IPS-20b (cell line): ENCODE measurements around the gene TBX15.
"Not testable (repeated sequence)": the region's sequence is repeated elsewhere in the genome, so short reads cannot be mapped to it uniquely, and the experiment has no call there.

Experiments
- H3K27ac ChIP-seq: one replicate; pipeline ENCODE4 v1.5.1; 2013; ENCODE audit warnings: low read length
- H3K27me3 ChIP-seq: 2 replicates; pipeline ENCODE4 v1.6.1; 2013; ENCODE audit warnings: mild to moderate bottlenecking, low read length, inconsistent platforms; ENCODE audit not compliant: insufficient read depth
- H3K36me3 ChIP-seq: 2 replicates; pipeline ENCODE4 v1.6.1; 2013; ENCODE audit warnings: low read depth, mild to moderate bottlenecking, inconsistent platforms, low read length, moderate library complexity; ENCODE audit not compliant: insufficient read depth
- H3K4me1 ChIP-seq: 2 replicates; pipeline ENCODE4 v1.6.1; 2013; ENCODE audit warnings: mild to moderate bottlenecking, control low read depth, inconsistent platforms, low read length, moderate library complexity; ENCODE audit not compliant: insufficient read depth
- H3K4me3 ChIP-seq: 2 replicates; pipeline ENCODE4 v1.5.1; 2013; ENCODE audit warnings: mild to moderate bottlenecking, low read length, inconsistent platforms
- H3K9ac ChIP-seq: 2 replicates; pipeline ENCODE4 v1.6.1; 2013; ENCODE audit warnings: low read depth, mild to moderate bottlenecking, inconsistent platforms, low read length, moderate library complexity
- H3K9me3 ChIP-seq: 2 replicates; pipeline ENCODE4 v1.6.1; 2013; ENCODE audit warnings: mild to moderate bottlenecking, low read depth, low read length, inconsistent platforms; ENCODE audit not compliant: insufficient read depth

The TBX15 gene

DNA sequence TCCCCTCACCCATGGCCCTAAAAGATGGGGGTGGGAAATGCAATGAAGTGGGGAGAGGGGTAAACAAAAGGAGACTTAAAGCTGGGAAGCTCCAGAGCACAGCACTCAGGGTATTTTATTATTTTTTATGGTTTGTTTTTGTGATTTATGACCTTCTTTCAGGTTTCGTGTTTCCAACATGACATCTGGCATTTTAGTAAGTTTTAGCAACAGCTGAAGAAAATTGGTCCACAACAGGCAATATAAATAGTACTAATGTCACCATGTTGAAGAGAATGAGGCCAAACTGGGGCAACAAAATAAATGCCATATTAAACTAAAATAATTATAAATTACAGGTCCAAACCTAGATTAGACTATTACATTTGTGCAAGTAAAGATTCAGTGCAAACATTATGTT lies 56.3 kb downstream of the TBX15 start:
- no peak overlapping the region for H3K4me3 ChIP-seq
- no peaks in the 10 kb centered on the region for H3K36me3 ChIP-seq
- no peaks in the 10 kb centered on the region for H3K27me3 ChIP-seq
- no peak overlapping the region for H3K9ac ChIP-seq
- no peak overlapping the region for H3K27ac ChIP-seq
- H3K9me3 ChIP-seq = no peaks in the 10 kb centered on the region
- H3K4me1 ChIP-seq = no peaks in the 10 kb centered on the region

- H3K4me1 ChIP-seq = no peaks in the 10 kb centered on the region
- no peak overlapping the region for H3K4me3 ChIP-seq
- no peaks in the 10 kb centered on the region for H3K9me3 ChIP-seq
- H3K9ac ChIP-seq = no peak overlapping the region
- no peak overlapping the region for H3K27ac ChIP-seq
- H3K36me3 ChIP-seq = no peaks in the 10 kb centered on the region
- H3K27me3 ChIP-seq = no peaks in the 10 kb centered on the region
Observed at GRCh38 chr1:118928739-118929554, 59.2 kb downstream of the TBX15 start.

DNA sequence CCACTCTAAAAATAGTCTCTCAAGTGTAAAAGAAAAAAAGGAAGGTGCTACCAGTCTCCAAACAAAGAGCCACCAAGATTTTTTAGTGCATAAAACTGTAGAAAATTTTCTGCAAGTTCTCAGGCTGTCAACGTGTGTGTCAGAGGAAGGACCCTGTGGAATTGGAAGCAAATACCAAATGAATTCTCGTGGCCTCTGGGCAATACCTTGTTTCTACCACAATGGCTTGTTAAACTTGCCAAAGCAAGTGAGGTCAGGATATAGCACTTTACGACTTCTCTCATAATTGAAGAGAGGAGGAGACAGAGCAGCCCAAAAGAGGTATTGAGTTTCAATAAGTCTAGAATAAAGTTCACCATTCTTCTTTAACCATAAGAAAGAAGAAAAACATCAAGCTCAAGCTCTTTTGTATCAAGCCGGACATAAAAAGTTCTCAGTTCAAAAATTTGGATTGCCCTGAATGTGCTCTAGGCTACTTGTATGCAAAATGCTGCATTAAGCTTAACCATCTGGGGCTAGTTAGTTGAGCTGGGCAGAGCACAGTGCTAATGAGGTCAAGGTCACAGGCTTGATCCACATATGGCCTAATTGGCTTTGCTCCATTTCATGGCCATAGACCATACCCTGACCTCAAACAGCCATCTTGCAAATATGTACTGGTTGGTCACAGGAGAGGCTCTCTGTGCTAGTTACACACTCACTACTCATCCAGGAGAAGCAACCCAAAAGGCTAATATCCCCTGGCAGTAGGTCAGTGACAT lies 60.5 kb downstream of the TBX15 start:
- Histone ChIP-seq H3K36me3 (0 out of 2 replicates have a peak, but pooled peaks cover 3% of the 10 kb centered on the region), H3K9ac (no peak overlapping the region), H3K27ac (no peak overlapping the region), H3K27me3 (no peaks in the 10 kb centered on the region), H3K9me3 (no peaks in the 10 kb centered on the region), H3K4me3 (no peak overlapping the region), H3K4me1 (no peaks in the 10 kb centered on the region)

DNA sequence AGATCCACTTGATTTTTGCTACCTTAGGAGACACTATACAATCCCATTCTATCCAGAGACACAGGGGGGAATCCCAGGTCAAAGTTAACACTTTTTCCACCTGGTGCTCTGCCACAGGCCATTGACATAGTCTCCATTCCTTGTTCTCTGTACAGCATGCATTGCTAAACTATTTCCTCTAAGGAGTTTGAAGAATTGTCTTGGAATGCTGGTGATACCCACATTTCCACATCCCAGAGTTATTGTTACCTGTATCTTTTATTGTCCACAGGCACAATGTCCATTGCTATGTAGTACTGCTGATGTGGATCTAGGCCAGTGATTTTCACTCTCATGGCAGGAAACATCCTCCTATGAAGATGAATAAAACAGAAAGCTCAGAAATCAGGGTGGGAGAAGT lies 61.9 kb downstream of the TBX15 start:
- 0 out of 2 replicates have a peak, but pooled peaks cover 5% of the 10 kb centered on the region for H3K36me3 ChIP-seq
- no peak overlapping the region for H3K27ac ChIP-seq
- H3K9ac ChIP-seq = no peak overlapping the region
- no peak overlapping the region for H3K4me3 ChIP-seq
- H3K9me3 ChIP-seq = no peaks in the 10 kb centered on the region
- peaks cover 4% of the 10 kb centered on the region; the same call in 1 of the 2 replicates for H3K4me1 ChIP-seq
- H3K27me3 ChIP-seq = no peaks in the 10 kb centered on the region

- Histone ChIP-seq H3K9me3 (no peaks in the 10 kb centered on the region), H3K4me1 (peaks cover 5% of the 10 kb centered on the region; the same call in 1 of the 2 replicates), H3K9ac (no peak overlapping the region), H3K4me3 (no peak overlapping the region), H3K27ac (no peak overlapping the region), H3K36me3 (0 out of 2 replicates have a peak, but pooled peaks cover 5% of the 10 kb centered on the region), H3K27me3 (no peaks in the 10 kb centered on the region)
Observed at GRCh38 chr1:118925651-118926050, 62.5 kb downstream of the TBX15 start.

- 0 out of 2 replicates have a peak, but pooled peaks cover 5% of the 10 kb centered on the region for H3K36me3 ChIP-seq
- H3K4me1 ChIP-seq = peaks cover 21% of the 10 kb centered on the region
- no peaks in the 10 kb centered on the region for H3K27me3 ChIP-seq
- no peak overlapping the region for H3K9ac ChIP-seq
- H3K27ac ChIP-seq = no peak overlapping the region
- H3K4me3 ChIP-seq = no peak overlapping the region
- H3K9me3 ChIP-seq = no peaks in the 10 kb centered on the region
Observed at GRCh38 chr1:118923319-118923718, 64.8 kb downstream of the TBX15 start.

DNA sequence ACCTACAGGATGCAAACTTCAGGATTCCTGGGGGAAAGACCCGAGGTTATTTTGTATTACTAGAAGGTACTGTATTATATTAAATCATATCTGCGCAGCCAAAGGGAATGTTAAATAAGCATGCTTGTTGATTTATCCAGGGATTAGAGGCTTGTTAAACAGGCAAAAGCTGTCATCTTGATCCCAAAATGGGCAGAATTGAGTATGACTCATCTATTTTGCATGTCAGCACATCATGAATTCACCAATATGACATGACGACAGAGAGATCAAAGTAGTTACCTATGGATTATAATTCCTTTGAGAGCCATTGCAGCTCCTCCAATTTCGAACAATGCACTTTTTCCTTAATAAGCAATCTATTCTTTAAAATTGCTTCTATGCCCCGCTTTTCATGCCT lies 66.1 kb downstream of the TBX15 start:
- Histone ChIP-seq H3K9ac (no peak overlapping the region), H3K36me3 (0 out of 2 replicates have a peak, but pooled peaks cover 5% of the 10 kb centered on the region), H3K9me3 (no peaks in the 10 kb centered on the region)

DNA sequence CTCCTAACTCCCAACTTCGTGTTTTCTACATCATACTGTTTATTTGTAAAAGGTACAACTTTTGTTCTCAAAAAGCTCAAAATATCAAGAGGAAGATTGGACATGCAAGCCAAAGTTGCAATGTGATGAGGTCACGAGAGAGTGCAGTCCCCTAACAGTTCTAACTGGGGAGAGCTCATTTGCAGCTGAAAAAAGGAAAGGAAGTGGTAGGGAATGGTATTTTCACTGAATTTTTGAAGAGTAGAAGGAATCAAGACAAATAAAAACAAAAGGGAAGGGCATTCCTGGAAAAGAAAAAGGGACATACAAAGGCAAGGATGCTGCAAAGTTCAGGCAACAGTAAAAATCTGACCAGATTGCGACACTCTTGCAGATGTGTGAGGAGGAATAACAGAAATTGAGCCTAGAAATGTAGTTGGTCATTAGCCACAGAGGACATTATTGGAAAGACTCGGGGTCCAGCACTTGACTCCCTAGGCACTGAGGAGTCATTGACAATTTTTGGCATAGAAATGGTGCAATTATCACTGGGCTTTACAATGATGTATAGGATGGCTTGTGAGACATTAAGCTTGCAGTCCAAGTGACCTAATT lies 67.9 kb downstream of the TBX15 start:
- H3K27ac ChIP-seq = no peak overlapping the region
- H3K4me3 ChIP-seq = no peak overlapping the region
- peaks cover 21% of the 10 kb centered on the region for H3K4me1 ChIP-seq
- H3K36me3 ChIP-seq = 0 out of 2 replicates have a peak, but pooled peaks cover 5% of the 10 kb centered on the region
- H3K9ac ChIP-seq = no peak overlapping the region
- H3K27me3 ChIP-seq = no peaks in the 10 kb centered on the region
- H3K9me3 ChIP-seq = no peaks in the 10 kb centered on the region

More for the DNA sequence above, 66.1 kb downstream of the TBX15 start:
- H3K27ac ChIP-seq = no peak overlapping the region
- H3K4me3 ChIP-seq = no peak overlapping the region
- no peaks in the 10 kb centered on the region for H3K27me3 ChIP-seq
- peaks cover 21% of the 10 kb centered on the region for H3K4me1 ChIP-seq

GRCh38 chr1:118918940-118919259 lies 69.2 kb downstream of the TBX15 start:
- no peaks in the 10 kb centered on the region for H3K27me3 ChIP-seq
- H3K9ac ChIP-seq = no peak overlapping the region
- H3K9me3 ChIP-seq = no peaks in the 10 kb centered on the region
- 0 out of 2 replicates have a peak, but pooled peaks cover 5% of the 10 kb centered on the region for H3K36me3 ChIP-seq
- H3K27ac ChIP-seq = no peak overlapping the region
- H3K4me1 ChIP-seq = peaks cover 21% of the 10 kb centered on the region
- H3K4me3 ChIP-seq = no peak overlapping the region

- no peaks in the 10 kb centered on the region for H3K9me3 ChIP-seq
- H3K4me1 ChIP-seq = peaks cover 21% of the 10 kb centered on the region
- no peaks in the 10 kb centered on the region for H3K27me3 ChIP-seq
- H3K36me3 ChIP-seq = 0 out of 2 replicates have a peak, but pooled peaks cover 5% of the 10 kb centered on the region
- H3K27ac ChIP-seq = no peak overlapping the region
- H3K9ac ChIP-seq = no peak overlapping the region
- H3K4me3 ChIP-seq = no peak overlapping the region
Observed at GRCh38 chr1:118918230-118918939, 69.8 kb downstream of the TBX15 start.

GRCh38 chr1:118916346-118916745 lies 71.8 kb downstream of the TBX15 start:
- peaks cover 18% of the 10 kb centered on the region for H3K4me1 ChIP-seq
- not testable (repeated sequence) for H3K9ac ChIP-seq, H3K36me3 ChIP-seq, H3K4me3 ChIP-seq, H3K9me3 ChIP-seq, H3K27ac ChIP-seq, H3K27me3 ChIP-seq
